RWPE2 (cell line): ENCODE data around the gene LDHAL6A.
"Not testable (repeated sequence)": the region's sequence is repeated elsewhere in the genome, so short reads cannot be mapped to it uniquely, and the experiment has no call there.

Experiments
- ATAC-seq: fragments of 200-7000 bp; cut with Tn5 transposase; 3 replicates; pipeline ENCODE4 v1.9.1; 2021; ENCODE audit warnings: low read depth
- DNase-seq: peaks from one replicate; pipeline ENCODE4 v3.0.0-alpha.2; 2020; ENCODE audit warnings: low spot score
- H3K27ac ChIP-seq: fragments of 450-650 bp; 2 replicates; pipeline ENCODE4 v1.5.1; 2017; ENCODE audit warnings: mild to moderate bottlenecking; ENCODE audit not compliant: poor library complexity, severe bottlenecking
- H3K27me3 ChIP-seq: fragments of 250-450 bp; sonication (Bioruptor Pico); 2 replicates; pipeline ENCODE4 v1.5.1; 2021; ENCODE audit warnings: mild to moderate bottlenecking, moderate library complexity; ENCODE audit not compliant: insufficient read depth, poor library complexity, severe bottlenecking
- H3K36me3 ChIP-seq: fragments of 250-450 bp; sonication (Bioruptor Pico); 2 replicates; pipeline ENCODE4 v1.5.1; 2020; ENCODE audit warnings: low read depth, mild to moderate bottlenecking, moderate library complexity
- H3K4me1 ChIP-seq: fragments of 250-450 bp; sonication (Bioruptor Pico); 2 replicates; pipeline ENCODE4 v1.5.1; 2021; ENCODE audit warnings: mild to moderate bottlenecking, moderate library complexity; ENCODE audit not compliant: insufficient read depth, poor library complexity, severe bottlenecking
- H3K4me3 ChIP-seq: fragments of 250-450 bp; sonication (Bioruptor Pico); 2 replicates; pipeline ENCODE4 v1.5.1; 2021; ENCODE audit warnings: mild to moderate bottlenecking, moderate library complexity; ENCODE audit not compliant: severe bottlenecking
- H3K9me3 ChIP-seq: fragments of 250-450 bp; sonication (Bioruptor Pico); 2 replicates; pipeline ENCODE4 v1.5.1; 2021; ENCODE audit warnings: mild to moderate bottlenecking, moderate library complexity; ENCODE audit not compliant: severe bottlenecking
- TF ChIP-seq, protein P1 (sequence below): fragments of 450-650 bp; IDR thresholded peaks from one replicate; pipeline ENCODE4 v1.5.1; 2017; ENCODE audit warnings: mild to moderate bottlenecking, moderate library complexity; ENCODE audit not compliant: poor library complexity, severe bottlenecking

LDHAL6A gene

GRCh38 chr11:18455686-18456372, at the start of gene LDHAL6A:
LDHAL6A (plus strand) TSS chr11:18455856; CDS start chr11:18456681, 825 bp downstream.
- ATAC-seq (0 out of 3 replicates have a peak, but pooled peaks have one; percentile 26), DNase-seq (no peak)
- no peaks in the 10 kb centered on the region for H3K9me3 ChIP-seq
- no peak within 1 kb of the TSS for H3K4me3 ChIP-seq
- TF ChIP-seq, protein P1, sequence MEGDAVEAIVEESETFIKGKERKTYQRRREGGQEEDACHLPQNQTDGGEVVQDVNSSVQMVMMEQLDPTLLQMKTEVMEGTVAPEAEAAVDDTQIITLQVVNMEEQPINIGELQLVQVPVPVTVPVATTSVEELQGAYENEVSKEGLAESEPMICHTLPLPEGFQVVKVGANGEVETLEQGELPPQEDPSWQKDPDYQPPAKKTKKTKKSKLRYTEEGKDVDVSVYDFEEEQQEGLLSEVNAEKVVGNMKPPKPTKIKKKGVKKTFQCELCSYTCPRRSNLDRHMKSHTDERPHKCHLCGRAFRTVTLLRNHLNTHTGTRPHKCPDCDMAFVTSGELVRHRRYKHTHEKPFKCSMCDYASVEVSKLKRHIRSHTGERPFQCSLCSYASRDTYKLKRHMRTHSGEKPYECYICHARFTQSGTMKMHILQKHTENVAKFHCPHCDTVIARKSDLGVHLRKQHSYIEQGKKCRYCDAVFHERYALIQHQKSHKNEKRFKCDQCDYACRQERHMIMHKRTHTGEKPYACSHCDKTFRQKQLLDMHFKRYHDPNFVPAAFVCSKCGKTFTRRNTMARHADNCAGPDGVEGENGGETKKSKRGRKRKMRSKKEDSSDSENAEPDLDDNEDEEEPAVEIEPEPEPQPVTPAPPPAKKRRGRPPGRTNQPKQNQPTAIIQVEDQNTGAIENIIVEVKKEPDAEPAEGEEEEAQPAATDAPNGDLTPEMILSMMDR = no peak
- H3K27me3 ChIP-seq = no peaks in the 10 kb centered on the region
- H3K36me3 ChIP-seq = no peaks in the 10 kb centered on the region
- H3K27ac ChIP-seq = no peak within 1 kb of the TSS
- no peaks in the 10 kb centered on the region for H3K4me1 ChIP-seq

GRCh38 chr11:18407400-18407799, 48.3 kb upstream of the LDHAL6A start:
- ATAC-seq (peak; percentile 77), DNase-seq (peak; percentile 71)
- H3K27ac ChIP-seq = peak overlapping the region; percentile 96
- not testable (repeated sequence) for H3K9me3 ChIP-seq, H3K27me3 ChIP-seq, H3K4me3 ChIP-seq
- H3K4me1 ChIP-seq = peaks cover 34% of the 10 kb centered on the region
- peaks cover 64% of the 10 kb centered on the region for H3K36me3 ChIP-seq

- Histone ChIP-seq H3K36me3 (peaks cover 51% of the 10 kb centered on the region), H3K4me3 (no peak overlapping the region), H3K4me1 (peaks cover 22% of the 10 kb centered on the region), H3K27me3 (no peaks in the 10 kb centered on the region), H3K27ac (peak overlapping the region; percentile 96), H3K9me3 (no peaks in the 10 kb centered on the region)
- TF ChIP-seq, protein P1 = no peak
- peak; percentile 25 for ATAC-seq
- DNase-seq = no peak
These were observed 46.9 kb upstream of the LDHAL6A start for GRCh38 chr11:18408558-18409291.

DNA sequence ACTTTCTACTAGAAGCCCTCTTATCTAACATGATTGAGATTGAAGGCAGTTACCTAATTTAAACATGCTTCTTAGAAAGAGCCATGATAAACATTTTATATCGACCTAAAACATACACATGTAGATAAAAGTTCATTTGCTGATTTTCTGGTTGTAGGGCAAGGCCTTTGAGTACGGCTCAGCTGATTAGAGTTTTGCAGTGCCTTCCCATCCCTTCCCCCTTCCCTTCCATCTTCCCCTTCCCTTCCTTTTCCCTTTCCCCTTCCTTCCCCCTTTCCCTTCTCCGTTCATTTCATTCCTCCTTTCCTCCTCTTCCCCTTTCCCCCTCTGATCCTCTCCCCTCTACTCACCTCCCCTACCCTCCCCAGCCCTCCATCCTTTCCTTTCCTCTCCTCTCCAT, 39.2 kb upstream of the LDHAL6A start:
- no peaks in the 10 kb centered on the region for H3K27me3 ChIP-seq
- H3K36me3 ChIP-seq = no peaks in the 10 kb centered on the region
- no peak overlapping the region for H3K27ac ChIP-seq
- DNase-seq (no peak), ATAC-seq (no peak)
- no peaks in the 10 kb centered on the region for H3K4me1 ChIP-seq
- H3K9me3 ChIP-seq = no peaks in the 10 kb centered on the region
- TF ChIP-seq, protein P1 = no peak
- no peak overlapping the region for H3K4me3 ChIP-seq

DNA sequence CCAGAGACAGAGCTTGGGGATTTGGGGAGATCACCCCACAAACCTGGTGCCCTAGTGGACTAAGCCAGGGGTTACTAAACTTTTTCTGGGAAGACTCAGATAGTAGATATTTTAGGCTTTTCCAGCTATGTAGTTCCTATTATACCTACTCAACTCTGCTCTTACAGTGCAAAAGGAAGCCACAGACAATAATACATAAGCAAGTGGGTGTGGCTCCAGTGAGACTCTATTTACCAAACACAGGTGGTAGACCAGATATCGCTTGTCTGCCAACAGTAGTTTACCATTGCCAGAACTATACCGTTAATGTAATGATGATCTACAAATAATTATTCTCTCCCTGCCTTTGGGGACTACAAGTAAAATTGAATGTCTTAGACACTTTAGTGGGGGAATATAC, 36.6 kb upstream of the LDHAL6A start:
- Histone ChIP-seq H3K27me3 (no peaks in the 10 kb centered on the region), H3K9me3 (no peaks in the 10 kb centered on the region), H3K4me1 (no peaks in the 10 kb centered on the region), H3K27ac (no peak overlapping the region), H3K36me3 (no peaks in the 10 kb centered on the region), H3K4me3 (no peak overlapping the region)
- ATAC-seq (no peak), DNase-seq (no peak)
- TF ChIP-seq, protein P1 = no peak
